GM18499 (cell line): ENCODE data around the gene BCL7B.
"Not testable (repeated sequence)": the region's sequence is repeated elsewhere in the genome, so short reads cannot be mapped to it uniquely, and the experiment has no call there.

Experiments used
- ATAC-seq: cut with Tn5 transposase; IDR thresholded peaks from one replicate; pipeline ENCODE4 v1.9.1; 2021; ENCODE audit warnings: moderate number of reproducible peaks; ENCODE audit not compliant: insufficient read depth, unreplicated experiment

BCL7B gene

DNA sequence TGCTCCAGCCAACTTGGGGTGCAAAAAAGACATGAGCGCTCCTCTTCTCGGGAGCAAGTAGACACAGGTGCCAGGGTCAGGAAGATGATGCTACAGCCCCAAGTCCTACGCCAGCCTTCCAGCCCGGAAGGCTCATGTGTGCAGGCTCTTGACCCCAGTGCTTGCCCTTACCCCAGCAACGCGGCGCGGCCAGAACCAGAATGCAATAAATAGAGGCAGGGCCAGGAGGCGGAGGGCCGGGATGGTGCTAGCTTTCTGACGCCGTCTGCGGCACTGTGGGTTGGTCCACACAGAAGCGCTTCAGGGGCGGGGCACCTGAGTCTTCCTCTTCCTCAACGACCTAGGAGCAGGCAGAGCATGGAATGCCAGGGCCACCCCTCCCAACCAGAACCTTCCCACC is 20.4 kb downstream of the BCL7B start:
- no peak for ATAC-seq

- ATAC-seq = no peak
Observed at GRCh38 chr7:73536479-73536878, 21.0 kb downstream of the BCL7B start.

DNA sequence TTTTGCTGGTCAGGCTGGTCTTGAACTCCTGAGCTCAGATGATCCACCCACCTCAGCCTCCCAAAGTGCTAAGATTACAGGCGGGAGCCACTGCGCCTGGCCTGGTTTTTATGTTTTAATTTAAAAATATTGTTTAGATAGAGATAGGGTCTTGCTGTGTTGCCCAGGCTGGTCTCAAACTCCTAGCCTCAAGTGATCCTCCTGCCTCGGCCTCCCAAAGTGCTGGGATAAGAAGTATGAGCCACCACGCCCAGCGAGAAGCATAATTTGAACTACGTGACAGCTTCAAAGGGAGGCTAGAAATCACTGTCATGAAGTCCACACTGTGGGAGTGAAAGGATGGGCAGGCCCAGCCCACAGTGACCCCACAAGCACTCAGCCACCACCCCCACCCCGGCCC is 21.6 kb downstream of the BCL7B start:
- not testable (repeated sequence) for ATAC-seq

DNA sequence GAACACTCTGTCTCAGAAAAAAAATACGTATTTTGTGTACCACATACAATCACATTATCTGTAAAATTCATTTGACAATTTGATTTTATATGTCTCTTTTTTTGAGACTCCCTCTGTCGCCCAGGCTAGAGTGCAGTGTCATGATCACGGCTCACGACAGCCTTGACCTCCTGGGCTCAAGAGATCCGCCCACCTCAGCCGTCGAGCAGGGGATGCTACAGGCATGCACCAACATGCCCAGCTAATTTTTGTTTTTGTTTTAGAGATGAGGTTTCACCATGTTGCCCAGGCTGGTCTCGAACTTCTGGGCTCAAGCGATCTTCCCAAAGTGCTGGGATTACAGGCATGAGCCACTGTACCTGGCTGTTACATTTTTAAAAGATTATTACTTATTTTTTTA is 23.7 kb downstream of the BCL7B start:
- ATAC-seq = no peak

DNA sequence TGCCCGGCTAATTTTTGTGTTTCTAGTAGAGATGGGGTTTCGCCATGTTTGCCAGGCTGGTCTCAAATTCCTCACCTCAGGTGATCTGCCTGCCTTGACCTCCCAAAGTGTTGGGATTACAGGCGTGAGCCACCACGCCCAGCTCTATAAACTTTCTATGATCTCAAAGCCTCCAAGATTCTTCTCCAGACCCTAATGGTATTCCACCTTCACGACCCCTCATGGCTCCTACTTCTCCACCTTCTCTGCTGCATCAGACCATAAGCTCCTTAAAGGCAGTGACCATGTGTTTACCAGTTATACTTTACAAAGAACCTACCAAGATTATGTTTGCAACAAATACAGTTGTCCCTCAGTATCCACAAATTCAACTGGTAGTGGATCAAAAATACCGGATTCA is 25.3 kb downstream of the BCL7B start:
- ATAC-seq = no peak

DNA sequence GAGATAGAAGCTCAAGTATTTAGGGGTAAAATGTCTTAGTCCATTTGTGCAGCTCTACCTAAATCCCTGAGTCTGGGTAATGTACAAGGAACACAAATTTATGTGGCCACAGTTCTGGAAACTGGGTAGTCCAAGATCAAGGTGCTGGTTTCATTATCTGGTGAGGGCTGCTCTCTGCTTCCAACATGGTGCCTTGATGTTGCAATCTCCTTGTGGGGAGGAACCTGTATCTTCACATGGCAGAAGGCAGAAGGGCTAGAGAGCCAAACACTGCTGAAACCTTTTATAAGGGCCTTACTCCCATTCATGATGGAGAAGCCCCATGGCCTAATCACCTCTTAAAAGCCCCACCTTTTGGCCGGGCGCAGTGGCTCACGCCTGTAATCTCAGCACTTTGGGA is 26.7 kb downstream of the BCL7B start:
- ATAC-seq = no peak

GRCh38 chr7:73526896-73527821 is 30.3 kb downstream of the BCL7B start:
- no peak for ATAC-seq

DNA sequence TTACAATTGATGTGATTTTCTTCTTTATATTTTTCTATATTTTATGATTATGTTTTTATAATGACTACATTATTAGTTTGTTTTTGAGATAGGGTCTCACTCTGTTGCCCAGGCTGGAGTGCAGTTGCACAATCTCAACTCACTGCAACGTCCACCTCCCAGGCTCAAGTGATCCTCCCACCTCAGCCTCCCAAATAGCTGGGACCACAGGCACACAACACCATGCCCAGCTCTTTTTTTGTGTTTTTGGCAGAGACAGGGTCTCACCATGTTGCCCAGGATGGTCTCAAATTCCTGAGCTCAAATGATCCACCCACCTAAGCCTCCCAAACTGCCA is 31.4 kb downstream of the BCL7B start:
- ATAC-seq = not testable (repeated sequence)

GRCh38 chr7:73522105-73522872 is 35.2 kb downstream of the BCL7B start, which contains the start of gene BAZ1B:
TSS of gene BAZ1B (minus strand) at chr7:73522293. CDS start at chr7:73521933, 360 bp downstream.
- peak; percentile 66 for ATAC-seq

DNA sequence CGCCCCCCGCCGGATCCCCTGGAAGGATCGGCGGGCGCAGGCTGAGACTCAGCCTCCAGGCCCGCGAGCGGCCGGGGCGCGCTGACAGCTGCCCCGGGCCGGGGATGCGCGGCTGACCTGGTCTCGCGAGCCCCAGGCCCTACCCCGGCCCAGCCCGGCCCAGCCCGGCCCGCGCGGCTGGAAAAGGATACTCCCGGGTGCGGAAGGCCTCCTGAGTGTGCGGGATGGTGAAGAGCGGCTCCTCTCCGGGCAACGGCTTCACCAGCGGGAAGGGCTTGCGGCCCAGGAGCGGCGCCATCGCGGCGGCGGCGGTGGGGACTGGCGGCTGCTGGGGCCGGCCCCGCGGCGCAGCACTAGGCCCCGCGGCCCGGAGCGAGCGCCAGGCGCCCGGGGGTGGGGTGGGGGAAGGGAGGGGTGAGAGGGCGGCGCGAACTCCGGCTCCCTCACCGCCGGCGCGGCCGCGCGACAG is 35.8 kb downstream of the BCL7B start:
- peak; percentile 12 for ATAC-seq

- ATAC-seq = no peak
Observed at GRCh38 chr7:73520673-73521635, 36.5 kb downstream of the BCL7B start.

DNA sequence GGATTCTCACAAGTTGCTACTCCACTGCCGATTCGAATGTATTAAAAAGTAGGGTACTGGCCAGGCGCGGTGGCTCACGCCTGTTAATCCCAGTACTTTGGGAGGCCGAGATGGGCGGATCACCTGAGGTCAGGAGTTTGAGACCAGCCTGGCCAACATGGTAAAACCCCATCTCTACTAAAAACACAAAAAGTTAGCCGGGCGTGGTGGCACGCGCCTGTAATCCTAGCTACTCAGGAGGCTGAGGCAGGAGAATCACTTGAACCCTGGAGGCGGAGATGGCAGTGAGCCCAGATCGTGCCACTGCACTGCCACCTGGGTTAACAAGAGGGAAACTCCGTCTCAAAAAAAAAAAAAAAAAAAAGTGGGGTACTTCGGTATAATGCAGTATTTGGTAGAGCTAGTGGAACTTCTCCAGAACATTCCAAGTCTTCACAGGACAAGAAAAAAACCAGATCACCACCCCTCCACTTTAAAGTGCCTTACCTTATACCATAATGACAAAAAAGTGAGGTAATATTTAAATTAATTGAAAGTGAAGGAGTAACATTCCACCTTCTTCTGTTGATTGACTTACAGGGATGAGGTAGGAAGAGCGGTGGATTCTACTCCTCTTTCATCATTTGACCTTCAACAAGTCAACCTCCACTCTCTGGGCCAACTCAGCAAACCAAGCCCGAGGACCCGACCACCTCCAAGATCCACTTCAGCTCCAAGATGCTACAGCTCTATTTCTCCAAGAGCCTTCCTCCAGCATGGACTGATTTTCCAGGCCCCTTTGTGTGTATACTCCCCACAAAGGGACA is 37.4 kb downstream of the BCL7B start:
- no peak for ATAC-seq

DNA sequence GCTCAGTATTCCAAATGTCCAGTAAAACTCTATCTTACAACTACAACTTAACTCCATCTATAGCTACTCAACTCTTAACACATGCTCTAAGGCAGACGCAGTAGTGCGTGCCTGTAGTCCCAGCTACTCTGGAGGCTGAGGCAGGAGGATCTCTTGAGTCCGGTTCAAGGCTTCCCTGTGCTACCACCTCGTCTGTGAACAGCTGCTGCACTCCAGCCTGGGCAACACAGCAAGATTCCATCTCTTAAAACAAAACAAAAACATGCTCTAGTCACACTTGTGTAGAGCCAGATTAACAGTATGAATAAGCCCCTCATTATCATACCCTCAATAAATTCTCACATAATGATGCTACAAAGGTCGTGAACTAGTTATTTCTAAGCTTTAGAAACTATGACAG is 39.0 kb downstream of the BCL7B start:
- ATAC-seq = no peak

DNA sequence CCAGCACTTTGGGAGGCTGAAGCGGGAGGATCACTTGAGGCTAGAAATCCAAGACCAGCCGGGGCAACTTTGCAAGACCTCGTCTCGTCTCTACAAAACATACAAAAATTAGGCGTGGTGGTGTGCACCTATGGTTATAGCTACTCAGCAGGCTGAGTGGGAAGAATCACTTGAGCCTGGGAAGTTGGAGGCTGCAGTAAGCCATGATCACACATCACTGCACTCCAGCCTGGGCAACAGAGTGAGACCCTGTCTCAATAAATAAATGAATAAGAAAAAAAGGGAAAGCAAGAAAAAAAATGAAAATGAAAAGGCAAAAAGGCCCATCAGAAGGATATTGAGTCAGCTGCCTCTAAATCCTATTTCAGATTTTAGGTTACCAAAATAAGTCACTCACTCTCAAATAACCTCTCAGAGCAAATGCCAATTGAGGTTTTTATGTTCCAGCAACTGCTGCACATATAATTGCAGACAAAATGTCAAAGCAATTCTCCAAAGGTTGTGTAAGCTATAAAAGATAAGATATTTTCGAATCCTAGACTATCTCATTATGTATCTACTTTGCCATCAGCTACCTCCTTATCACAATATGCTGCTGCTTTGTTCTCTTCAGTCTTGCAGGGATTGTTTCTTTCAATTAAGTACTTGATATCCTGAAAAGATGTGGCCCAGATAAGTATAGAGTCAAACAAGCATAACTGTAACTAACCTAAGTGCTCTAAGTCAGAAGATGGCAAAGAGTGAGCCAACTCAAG is 40.1 kb downstream of the BCL7B start:
- no peak for ATAC-seq

GRCh38 chr7:73515178-73515577 is 42.3 kb downstream of the BCL7B start:
- no peak for ATAC-seq

DNA sequence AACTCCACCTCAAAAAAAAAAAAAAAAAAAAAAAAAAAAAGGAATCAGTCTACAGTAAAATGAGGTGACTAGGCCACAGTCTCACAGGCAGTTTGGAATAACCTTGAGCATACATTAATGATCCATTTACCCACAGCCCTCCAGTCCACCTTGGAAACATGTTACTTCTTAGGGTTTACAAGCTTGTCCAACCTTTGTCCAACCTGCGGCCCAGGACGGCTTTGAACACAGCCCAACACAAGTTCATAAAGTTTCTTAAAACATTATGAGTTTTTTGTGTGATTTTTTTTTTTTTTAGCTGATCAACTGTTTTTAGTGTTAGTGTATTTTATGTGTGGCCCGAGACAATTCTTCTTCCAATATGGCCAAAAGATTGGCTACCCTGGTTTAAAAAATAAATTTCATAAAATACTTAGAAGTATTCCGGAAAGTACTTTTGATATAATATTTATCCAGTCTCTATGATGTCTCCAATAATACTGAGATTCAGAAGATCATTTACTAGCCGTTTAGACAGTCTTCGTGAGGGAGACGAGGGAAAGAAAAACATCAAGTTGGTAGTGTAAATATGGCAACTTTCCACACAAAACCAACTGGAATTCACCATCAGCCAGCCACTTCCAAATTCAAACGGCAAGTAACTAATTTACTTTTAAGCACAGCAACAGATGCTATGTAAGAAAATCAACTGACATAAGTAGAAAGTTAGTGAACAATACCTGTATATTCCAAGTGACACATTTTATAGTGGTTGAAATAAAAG is 45.3 kb downstream of the BCL7B start:
- no peak for ATAC-seq

- no peak for ATAC-seq
Observed at GRCh38 chr7:73509463-73509862, 48.0 kb downstream of the BCL7B start.

- no peak for ATAC-seq
Observed at GRCh38 chr7:73507556-73507955, 49.9 kb downstream of the BCL7B start.
